ENCODE results near the gene MACROD2.
A peak's percentile ranks its signal among the peaks of the same experiment; 100 is the strongest.

Gene MACROD2

GRCh38 chr20:14282140-14282539 is 286.8 kb downstream of the MACROD2 start:
- DNase-seq = no peak

DNA sequence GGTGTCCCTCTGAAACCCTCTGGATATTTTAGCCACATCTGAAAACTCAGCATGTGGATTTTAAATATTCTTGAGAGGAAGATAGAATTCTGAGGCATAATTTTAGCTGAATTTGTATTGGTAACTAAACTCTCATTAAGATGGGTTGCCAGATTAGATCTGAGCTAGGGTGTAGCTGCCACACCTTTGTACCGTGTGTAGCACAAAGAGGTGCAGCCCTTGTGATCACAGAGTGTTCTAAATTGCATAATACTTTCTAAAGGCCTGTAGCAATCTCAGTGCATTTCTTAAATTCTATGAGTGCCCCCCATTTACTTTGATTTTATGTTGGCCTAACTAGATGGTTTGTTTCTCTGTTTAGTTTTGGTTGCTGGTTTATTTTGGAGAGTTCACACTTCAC is 289.1 kb downstream of the MACROD2 start:
- DNase-seq = no peak

DNA sequence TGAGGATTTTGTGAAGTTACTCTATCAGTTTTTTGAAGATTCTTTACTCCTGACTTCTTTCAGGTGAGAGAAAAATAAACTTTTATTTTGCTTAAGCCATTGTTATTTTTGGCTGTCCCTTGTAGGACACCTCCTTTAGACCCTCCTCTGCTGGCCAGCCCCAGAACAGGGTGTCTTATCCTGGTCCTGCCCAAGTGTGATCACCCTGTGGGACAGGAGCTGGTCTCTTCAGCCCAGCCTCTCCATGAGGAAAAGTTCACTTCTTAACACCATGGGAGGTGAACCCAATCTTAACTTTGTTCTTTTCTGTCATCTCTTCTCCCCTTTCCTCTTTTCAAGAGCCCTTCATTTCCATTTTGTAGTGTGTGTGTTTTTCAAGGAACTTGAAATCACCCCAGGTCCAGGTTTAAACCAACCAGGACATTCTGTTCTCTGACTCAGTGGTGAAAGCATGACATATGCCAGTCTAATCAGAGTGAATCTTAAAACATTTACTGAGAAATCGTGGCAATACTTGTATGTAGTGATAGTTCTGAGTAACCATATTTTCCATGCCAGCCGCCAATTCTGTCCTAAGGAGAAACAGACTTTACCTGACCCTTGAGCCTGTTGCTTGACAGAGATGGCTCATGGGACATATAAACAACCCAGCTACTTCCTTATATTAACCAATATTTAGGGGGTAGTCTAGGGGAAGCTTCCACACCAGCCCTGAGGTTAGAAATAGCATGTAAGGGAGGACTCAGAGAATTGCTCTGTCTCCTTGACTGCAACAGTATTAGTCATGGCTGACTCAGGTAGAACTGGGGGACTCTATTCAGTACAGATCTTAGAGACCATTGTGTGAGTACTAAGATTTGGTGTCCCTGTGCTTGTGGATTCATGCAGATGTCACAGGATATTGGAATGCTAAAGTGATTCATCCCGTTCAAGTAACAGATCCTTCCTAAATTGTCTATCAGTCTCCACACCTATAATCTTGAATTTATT is 293.3 kb downstream of the MACROD2 start:
- peak; percentile 42 for DNase-seq

DNA sequence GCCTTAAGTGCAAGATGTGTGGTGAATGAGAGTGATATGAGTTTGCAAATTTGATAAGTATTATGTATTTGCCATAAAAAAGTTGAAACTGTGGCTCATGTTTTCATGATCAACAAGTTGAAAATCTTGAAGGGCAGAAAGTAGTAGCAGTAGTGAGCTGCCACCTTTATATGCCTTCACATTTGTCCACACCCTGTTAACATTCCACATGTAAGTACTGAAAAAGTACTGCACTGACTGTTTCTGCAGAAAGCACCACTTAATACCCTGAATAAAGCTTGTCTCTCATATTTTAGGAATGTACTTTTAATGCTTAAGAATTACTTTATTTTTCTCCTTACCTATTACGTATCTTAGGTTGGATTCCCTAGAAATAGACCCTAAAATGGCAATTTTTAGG is 296.2 kb downstream of the MACROD2 start:
- DNase-seq = no peak

- DNase-seq = no peak
Observed at GRCh38 chr20:14295238-14295637, 299.9 kb downstream of the MACROD2 start.

DNA sequence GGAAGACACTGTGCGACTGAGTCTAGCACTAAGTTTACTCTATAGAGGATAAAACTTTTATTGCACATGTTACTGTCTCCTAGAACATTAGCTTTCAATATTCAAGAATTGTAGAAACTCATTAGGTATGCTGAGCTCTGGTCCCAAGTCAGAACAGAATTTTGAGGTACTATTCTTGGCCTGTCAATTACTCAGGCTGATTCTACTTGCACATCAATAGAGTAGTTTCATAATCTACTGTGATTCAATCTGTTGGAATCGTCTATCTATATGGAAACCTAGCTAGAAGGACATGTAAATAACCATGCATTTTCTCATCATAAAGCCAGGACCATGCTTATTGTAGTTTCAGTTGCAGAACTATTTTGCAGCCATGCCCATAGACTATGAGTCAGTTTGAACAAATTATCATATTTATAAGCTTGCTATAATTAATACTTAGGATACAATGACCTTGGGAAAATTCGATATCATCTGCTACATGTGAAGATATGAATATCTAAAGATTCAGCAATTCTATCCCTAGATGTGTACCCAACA is 300.5 kb downstream of the MACROD2 start:
- no peak for DNase-seq

- DNase-seq = no peak
Observed at GRCh38 chr20:14299831-14300230, 304.5 kb downstream of the MACROD2 start.

DNA sequence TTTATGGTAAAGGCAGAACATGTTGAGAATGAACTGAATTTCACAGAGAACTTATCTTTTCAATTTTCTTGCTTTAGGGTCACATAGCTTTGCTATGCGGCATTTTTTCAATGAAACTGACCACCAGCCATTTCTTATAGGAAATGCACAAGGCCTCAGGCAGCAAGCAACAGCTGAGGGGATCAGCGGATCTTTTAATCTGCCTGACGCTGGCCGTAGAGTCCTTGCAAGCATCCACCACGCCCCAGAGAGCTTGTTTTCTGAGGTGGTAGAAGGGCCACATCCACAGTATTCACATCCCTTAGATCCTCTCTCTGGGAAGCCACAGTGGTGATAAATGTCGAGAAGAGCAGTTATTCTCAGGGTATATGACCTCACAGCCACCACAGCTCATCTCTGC is 307.8 kb downstream of the MACROD2 start:
- no peak for DNase-seq

DNA sequence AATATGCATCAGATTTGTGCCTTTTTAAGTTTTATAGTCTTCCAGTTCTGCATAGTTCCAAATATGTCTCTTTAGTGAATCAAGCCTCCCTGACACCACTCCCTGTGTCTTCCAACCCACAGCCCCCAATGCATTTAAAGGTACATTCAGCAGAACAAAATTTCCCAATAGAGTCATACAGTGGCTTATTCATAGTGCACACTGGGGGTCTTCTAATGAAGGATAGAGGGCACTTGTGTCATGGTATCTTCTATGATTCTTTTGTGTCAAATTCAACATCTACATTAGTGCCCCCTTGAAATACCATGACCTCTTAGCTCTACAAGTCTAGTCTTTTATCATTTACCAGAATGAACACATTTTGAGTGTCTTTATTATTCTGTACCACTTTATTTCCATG is 308.3 kb downstream of the MACROD2 start:
- DNase-seq = no peak

DNA sequence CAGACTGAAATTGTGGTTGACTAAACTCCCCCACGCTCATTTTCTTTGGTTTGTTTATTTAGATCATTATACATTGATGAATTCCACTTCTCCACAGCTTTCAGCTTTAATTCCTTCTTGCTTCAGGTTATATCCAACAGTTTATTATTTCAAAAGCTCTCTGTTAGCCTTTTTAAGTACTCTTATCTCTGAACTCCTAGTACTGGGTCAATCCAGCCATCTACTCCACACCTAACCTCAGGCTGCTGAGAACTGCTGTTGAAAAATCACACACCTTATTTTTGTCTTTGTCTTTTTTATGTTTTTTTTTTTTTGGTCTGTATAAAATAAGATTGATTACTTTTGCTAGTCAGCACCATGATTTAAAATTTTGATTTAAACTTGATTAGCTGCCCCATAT is 309.2 kb downstream of the MACROD2 start:
- no peak for DNase-seq

- no peak for DNase-seq
Observed at GRCh38 chr20:14307956-14308355, 312.6 kb downstream of the MACROD2 start.

DNA sequence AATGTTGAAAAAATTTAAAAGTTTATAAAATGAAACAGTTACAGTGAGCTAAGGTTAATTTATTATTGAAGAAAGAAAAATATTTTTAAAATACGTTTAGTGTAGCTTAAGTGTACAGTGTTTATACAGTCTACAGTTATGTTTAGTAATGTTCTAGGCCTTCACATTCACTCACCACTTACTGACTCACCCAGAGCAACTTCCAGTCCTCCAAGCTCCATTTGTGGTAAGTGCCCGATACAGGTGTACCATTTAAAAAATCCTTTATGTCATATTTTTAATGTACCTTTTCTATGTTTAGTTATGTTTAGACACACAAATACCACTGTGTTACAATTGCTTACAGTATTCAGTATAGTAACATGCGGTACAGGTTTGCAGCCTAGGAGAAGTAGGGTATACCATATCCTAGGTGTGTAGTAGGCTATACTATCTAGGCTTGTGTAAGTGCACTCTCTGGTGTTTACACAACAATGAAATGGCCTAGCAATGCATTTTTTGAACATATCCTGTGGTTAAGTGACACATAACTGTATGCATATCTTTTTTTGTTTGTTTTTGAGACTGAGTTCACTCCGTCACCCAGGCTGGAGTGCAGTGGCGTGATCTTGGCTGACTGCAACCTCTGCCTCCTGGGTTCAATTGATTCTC is 315.8 kb downstream of the MACROD2 start:
- no peak for DNase-seq

DNA sequence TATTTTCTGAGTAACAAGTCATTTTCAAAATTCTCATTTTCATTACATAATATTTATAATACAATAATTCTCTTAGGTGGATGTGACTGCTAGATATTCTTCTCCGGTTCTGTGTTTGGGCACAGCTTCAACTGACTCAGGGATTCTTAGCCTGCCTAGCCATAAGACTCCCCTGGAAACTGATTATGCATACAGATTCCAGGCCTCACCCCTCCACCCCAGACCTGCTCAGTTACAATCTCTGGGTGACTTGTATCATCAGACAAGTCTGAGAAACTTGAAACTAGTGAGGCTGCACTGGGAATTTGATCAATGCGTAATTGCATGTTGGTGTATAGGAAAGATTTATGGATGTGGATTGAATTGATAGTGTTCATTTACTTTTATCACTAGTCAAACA is 316.7 kb downstream of the MACROD2 start:
- no peak for DNase-seq

GRCh38 chr20:14313341-14314020 is 318.2 kb downstream of the MACROD2 start:
- no peak for DNase-seq

DNA sequence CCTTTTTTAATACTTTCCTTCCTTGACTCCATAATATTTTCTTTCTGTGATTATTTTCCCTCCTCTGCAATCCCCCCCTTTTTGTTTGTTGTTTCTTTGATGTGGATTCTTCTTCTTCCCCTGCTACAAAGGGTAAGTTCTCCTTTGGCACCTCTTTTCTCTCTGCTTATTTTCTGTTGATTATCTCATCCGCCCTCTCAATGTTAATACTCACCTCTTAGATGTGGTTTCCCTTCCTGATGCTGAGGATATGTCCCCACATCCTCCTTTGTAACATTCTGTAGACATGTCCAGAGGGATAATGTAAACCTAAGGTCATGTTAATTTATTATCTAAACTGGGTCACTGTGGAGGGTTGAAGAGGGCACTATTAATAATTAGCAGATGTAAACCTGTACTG is 324.4 kb downstream of the MACROD2 start:
- no peak for DNase-seq

- DNase-seq = no peak
Observed at GRCh38 chr20:14331646-14332045, 336.3 kb downstream of the MACROD2 start.

DNA sequence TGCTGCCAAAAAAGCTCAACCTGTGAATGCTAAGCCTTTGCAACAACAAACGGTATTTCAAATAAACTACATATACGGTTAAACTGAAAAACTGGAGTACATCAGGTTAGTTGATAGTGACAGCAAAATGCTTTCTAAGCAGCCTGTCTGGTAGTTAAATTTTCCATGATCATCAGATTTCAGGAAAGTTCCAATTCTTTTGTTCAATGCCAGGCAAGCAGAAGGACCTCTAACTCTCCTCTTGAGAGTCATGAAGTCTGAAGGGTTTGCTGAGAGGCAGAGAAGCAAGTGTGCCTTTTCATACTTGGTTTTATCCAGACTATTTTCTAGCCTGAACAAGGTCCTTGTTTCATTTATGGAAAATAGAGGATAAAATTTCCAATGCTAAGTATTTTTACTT is 337.6 kb downstream of the MACROD2 start:
- no peak for DNase-seq

DNA sequence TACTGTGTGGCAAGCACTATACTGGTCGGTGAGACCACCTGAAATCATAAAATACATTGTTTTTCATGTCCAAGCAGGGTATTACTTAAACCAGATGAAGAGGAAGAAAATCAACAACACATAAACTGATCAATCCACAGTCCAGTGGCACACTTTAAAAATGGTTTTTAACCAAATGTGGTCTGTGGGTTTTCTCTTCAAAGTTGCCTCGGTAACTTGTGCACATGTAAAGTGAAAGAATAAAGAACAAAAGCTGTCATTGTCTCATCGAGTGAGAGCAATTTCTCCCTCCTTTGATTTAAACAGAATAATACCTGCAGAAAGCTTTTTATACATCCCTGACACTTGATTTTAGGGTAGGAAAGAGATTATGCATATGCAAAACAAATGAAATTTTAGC is 338.4 kb downstream of the MACROD2 start:
- no peak for DNase-seq

GRCh38 chr20:14334306-14334930 is 339.1 kb downstream of the MACROD2 start:
- DNase-seq = peak; percentile 57

- no peak for DNase-seq
Observed at GRCh38 chr20:14335052-14335451, 339.7 kb downstream of the MACROD2 start.

GRCh38 chr20:14336686-14337085 is 341.4 kb downstream of the MACROD2 start:
- DNase-seq = peak; percentile 5

- peak; percentile 95 for DNase-seq
Observed at GRCh38 chr20:14337400-14338171, 342.3 kb downstream of the MACROD2 start, which contains the start of gene FLRT3. Gene FLRT3 (minus strand): TSS chr20:14337612. CDS start chr20:14327506, 10,106 bp downstream.

Data from fibroblast of skin of back (primary cell).